GM23248 (cell line): Measurements from ENCODE around the gene TARBP2.

ENCODE experiments used
- EZH2 ChIP-seq: fragments of 200-600 bp; sonication (generic); IDR thresholded peaks from 2 replicates; pipeline ENCODE4 v1.6.1; 2018; ENCODE audit warnings: antibody characterized with exemption, mild to moderate bottlenecking; ENCODE audit not compliant: insufficient read depth, poor library complexity, severe bottlenecking
- EZH2phosphoT487 ChIP-seq: fragments of 200-600 bp; sonication (generic); IDR thresholded peaks from 2 replicates; pipeline ENCODE4 v1.6.1; 2018; ENCODE audit warnings: antibody characterized with exemption, moderate library complexity, mild to moderate bottlenecking, low read depth; ENCODE audit not compliant: insufficient read depth

DNA sequence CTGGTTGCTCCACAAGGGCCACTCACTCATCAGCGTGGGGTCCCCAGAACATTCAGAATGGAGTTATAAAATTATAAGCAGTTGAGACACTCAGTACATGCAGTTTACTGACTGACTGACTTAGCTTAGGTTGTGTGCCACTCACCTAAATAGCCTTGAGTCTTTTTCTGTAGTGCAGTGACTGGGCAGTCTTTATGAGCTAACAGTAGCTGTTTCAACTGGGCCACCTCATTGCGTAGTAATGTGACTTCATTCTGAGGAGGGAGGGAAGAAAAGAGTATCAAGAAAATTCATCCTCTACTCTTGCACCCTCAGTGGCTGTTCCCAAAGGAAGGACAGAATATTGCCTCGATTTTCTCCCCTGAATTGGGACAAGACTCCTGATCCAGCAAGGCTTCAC, 22.0 kb downstream of the TARBP2 start:
- no peak for TF ChIP-seq EZH2
- TF ChIP-seq EZH2phosphoT487 = no peak
